HepG2 (cell line): ENCODE measurements around the gene ARMH1. TPM values are rescaled to one million over a fixed set of nuclear protein-coding genes. Genes with fewer than 3 reads are reported as not detected.

Experiments used
- AFF4 ChIP-seq: sonication (generic); formaldehyde crosslinking; IDR thresholded peaks from 2 replicates; pipeline ENCODE4 v1.4.0; 2020; ENCODE audit warnings: missing genetic modification reagents
- CAMTA2 ChIP-seq: sonication (generic); formaldehyde crosslinking; IDR thresholded peaks from 2 replicates; pipeline ENCODE4 v1.4.0; 2020; ENCODE audit warnings: mild to moderate bottlenecking, missing genetic modification reagents, borderline replicate concordance
- CENPBD1 ChIP-seq: sonication (generic); formaldehyde crosslinking; IDR thresholded peaks from 2 replicates; pipeline ENCODE4 v1.8.0; 2022; ENCODE audit warnings: missing genetic modification reagents, low read depth, mild to moderate bottlenecking, borderline replicate concordance
- ETV6 ChIP-seq: sonication (generic); formaldehyde crosslinking; conservative IDR thresholded peaks from 2 replicates; pipeline ENCODE4 v1.4.0; 2020; ENCODE audit warnings: missing genetic modification reagents
- MAFF ChIP-seq: IDR thresholded peaks from 2 replicates; pipeline ENCODE4 v1.6.1; 2011; ENCODE audit warnings: low read depth, low read length, improper control_type of control experiment
- NFRKB ChIP-seq: fragments of 450-650 bp; IDR thresholded peaks from 2 replicates; pipeline ENCODE4 v1.6.1; 2017
- PRPF4 ChIP-seq: fragments of 200-400 bp; formaldehyde crosslinking; IDR thresholded peaks from 2 replicates; pipeline ENCODE4 v1.6.1; 2016; ENCODE audit warnings: low read length, low read depth; ENCODE audit not compliant: poor library complexity, severe bottlenecking
- RBAK ChIP-seq: sonication (generic); formaldehyde crosslinking; IDR thresholded peaks from 2 replicates; pipeline ENCODE4 v1.5.1; 2020; ENCODE audit warnings: mild to moderate bottlenecking, missing genetic modification reagents
- SAFB2 ChIP-seq: sonication (generic); formaldehyde crosslinking; IDR thresholded peaks from 2 replicates; pipeline ENCODE4 v1.5.1; 2020; ENCODE audit warnings: missing genetic modification reagents, low read depth, mild to moderate bottlenecking, borderline replicate concordance
- SIN3B ChIP-seq: fragments of 150-350 bp; IDR thresholded peaks from 2 replicates; pipeline ENCODE4 v1.6.1; 2014; ENCODE audit warnings: low read length
- SOX6 ChIP-seq, 2 experiments: fragments of 450-650 bp in 1 of 2; sonication (generic) in 1 of 2; formaldehyde crosslinking in 1 of 2; IDR thresholded peaks; 2 replicates each; pipeline versions ENCODE4 v1.4.0 to v1.6.1; 2017 to 2020; ENCODE audit warnings: antibody characterized with exemption in 1 of 2, mild to moderate bottlenecking in 1 of 2, missing genetic modification reagents in 1 of 2
- TBX2 ChIP-seq: sonication (generic); formaldehyde crosslinking; IDR thresholded peaks from 2 replicates; pipeline ENCODE4 v1.5.0; 2020; ENCODE audit warnings: missing genetic modification reagents, mild to moderate bottlenecking, borderline replicate concordance
- TBX3 ChIP-seq: fragments of 450-650 bp; IDR thresholded peaks from 2 replicates; pipeline ENCODE4 v1.6.1; 2017; ENCODE audit warnings: antibody characterized with exemption, mild to moderate bottlenecking, inconsistent platforms, borderline replicate concordance
- TGIF2 ChIP-seq: IDR thresholded peaks from 2 replicates; pipeline ENCODE4 v1.6.1; 2016; ENCODE audit warnings: control low read depth, missing compliant biosample characterization
- ZC3H13 ChIP-seq: sonication (generic); formaldehyde crosslinking; IDR thresholded peaks from 2 replicates; pipeline ENCODE4 v1.8.1; 2023; ENCODE audit warnings: mild to moderate bottlenecking, missing genetic modification reagents, moderate library complexity
- ZKSCAN5 ChIP-seq: sonication (generic); formaldehyde crosslinking; IDR thresholded peaks from 2 replicates; pipeline ENCODE4 v1.5.1; 2020; ENCODE audit warnings: mild to moderate bottlenecking, missing genetic modification reagents
- ZMAT3 ChIP-seq: sonication (generic); formaldehyde crosslinking; conservative IDR thresholded peaks from 2 replicates; pipeline ENCODE4 v1.7.0; 2021; ENCODE audit warnings: missing genetic modification reagents
- ZNF124 ChIP-seq: sonication (generic); formaldehyde crosslinking; IDR thresholded peaks from 2 replicates; pipeline ENCODE4 v1.4.0; 2020; ENCODE audit warnings: missing genetic modification reagents
- ZNF224 ChIP-seq: sonication (generic); formaldehyde crosslinking; IDR thresholded peaks from 2 replicates; pipeline ENCODE4 v1.5.0; 2020; ENCODE audit warnings: mild to moderate bottlenecking, missing genetic modification reagents
- ZNF382 ChIP-seq: sonication (generic); formaldehyde crosslinking; IDR thresholded peaks from 2 replicates; pipeline ENCODE4 v1.5.0; 2020; ENCODE audit warnings: missing genetic modification reagents, mild to moderate bottlenecking, borderline replicate concordance
- ZNF503 ChIP-seq: sonication (generic); formaldehyde crosslinking; IDR thresholded peaks from 2 replicates; pipeline ENCODE4 v1.4.0; 2020; ENCODE audit warnings: missing genetic modification reagents
- ZNF557 ChIP-seq: sonication (generic); formaldehyde crosslinking; IDR thresholded peaks from 2 replicates; pipeline ENCODE4 v1.4.0; 2020; ENCODE audit warnings: missing genetic modification reagents
- ZNF589 ChIP-seq: sonication (generic); formaldehyde crosslinking; conservative IDR thresholded peaks from 2 replicates; pipeline ENCODE4 v1.8.0; 2022; ENCODE audit warnings: mild to moderate bottlenecking, moderate library complexity, missing genetic modification reagents
- ZNF775 ChIP-seq: sonication (generic); formaldehyde crosslinking; IDR thresholded peaks from 2 replicates; pipeline ENCODE4 v1.4.0; 2020; ENCODE audit warnings: missing genetic modification reagents, mild to moderate bottlenecking, moderate library complexity, borderline replicate concordance
- polyA plus RNA-seq, 8 experiments: library from polyadenylated mRNA; depleted of rRNA in 3 of 8; stranded (reverse) in 7 of 8; unstranded in 1 of 8; fragments of >200 nt; fragmentation: Illumina TruSeq in 4 of 8; extraction: Trizol in 4 of 8; gene quantifications; 2 replicates each; pipeline versions ENCODE4 v1.2.1 to v1.2.3, GENCODE V29; 2011 to 2016; ENCODE audit warnings: low read depth in 4 of 8, missing spikeins in 1 of 8, mixed read lengths in 1 of 8; ENCODE audit not compliant: insufficient read depth in 1 of 8
- total RNA-seq, 5 experiments: library from RNA; depleted of rRNA; stranded (reverse); fragments of >200 nt; fragmentation: Illumina TruSeq; extraction: Trizol; gene quantifications; 2 replicates each; pipeline ENCODE4 v1.2.3, GENCODE V29; 2016; ENCODE audit warnings: low read depth in 1 of 5

Gene ARMH1
- total and polyA plus RNA-seq, 2 of the 13 experiments (the other 11 are each of a cell fraction or from before 2014, with no cell fraction given) = 0.69 TPM; not detected in 1

GRCh38 chr1:44681905-44682882 is 7.7 kb downstream of the ARMH1 start (continued):
- TF ChIP-seq SOX6 (IDR thresholded peaks at IDR 0.05) (no peak), SOX6 (CRISPR knock-in tag; IDR thresholded peaks at IDR 0.05) (peak; percentile 86), ZNF503 (CRISPR knock-in tag) (peak; percentile 85), TBX3 (peak; percentile 98), ZC3H13 (no peak), RBAK (CRISPR knock-in tag) (peak; percentile 47; the same call in 1 of the 2 replicates), ZNF382 (no peak), AFF4 (CRISPR knock-in tag) (no peak), TBX2 (peak; percentile 99), NFRKB (no peak), PRPF4 (no peak), ZNF557 (peak; percentile 55; the same call in 1 of the 2 replicates), ZNF224 (CRISPR knock-in tag) (0 out of 2 replicates have a peak, but pooled peaks have one; percentile 46), MAFF (no peak), SAFB2 (no peak), CENPBD1 (no peak), ETV6 (CRISPR knock-in tag) (no peak), ZNF124 (CRISPR knock-in tag) (peak; percentile 47; the same call in 1 of the 2 replicates), SIN3B (no peak), ZNF775 (no peak), ZMAT3 (CRISPR knock-in tag) (no peak), ZNF589 (no peak), TGIF2 (CRISPR knock-in tag) (peak; percentile 66; the same call in 1 of the 2 replicates), CAMTA2 (CRISPR knock-in tag) (no peak), ZKSCAN5 (no peak)
